Fibroblast of villous mesenchyme (primary cell): ENCODE data around the gene DIAPH2. TPM values are rescaled to one million over a fixed set of nuclear protein-coding genes. Genes with fewer than 3 reads are reported as not detected.

Experiments used
- DNase-seq: peaks from one replicate; pipeline ENCODE4 v3.0.0-alpha.2; 2010; ENCODE audit warnings: low read depth
- H3K4me3 ChIP-seq: 2 replicates; pipeline ENCODE4 v1.5.1; 2011; ENCODE audit warnings: low read depth, mild to moderate bottlenecking, low read length
- CTCF ChIP-seq: IDR thresholded peaks from 2 replicates; pipeline ENCODE4 v1.5.1; 2012; ENCODE audit warnings: low read depth, mild to moderate bottlenecking, low read length; ENCODE audit not compliant: insufficient read depth
- total RNA-seq: library from RNA; depleted of rRNA; stranded (reverse); fragments of >200 nt; gene quantifications from 2 replicates; pipeline ENCODE4 v1.2.3, GENCODE V29; 2012

The DIAPH2 gene
- total RNA-seq, 1 donor, result 15.5 TPM

GRCh38 chrX:96763608-96764007 lies 79.0 kb downstream of the DIAPH2 start:
- no peak for DNase-seq
- no peak for TF ChIP-seq CTCF

GRCh38 chrX:96764864-96765263 lies 80.2 kb downstream of the DIAPH2 start:
- TF ChIP-seq CTCF, result no peak
- no peak overlapping the region for H3K4me3 ChIP-seq
- DNase-seq, result no peak

More at GRCh38 chrX:96763608-96764007, 79.0 kb downstream of the DIAPH2 start:
- no peak overlapping the region for H3K4me3 ChIP-seq

GRCh38 chrX:96770315-96770714 lies 85.7 kb downstream of the DIAPH2 start:
- peak; percentile 17 for DNase-seq
- no peak overlapping the region for H3K4me3 ChIP-seq
- peak; percentile 44 for TF ChIP-seq CTCF

DNA sequence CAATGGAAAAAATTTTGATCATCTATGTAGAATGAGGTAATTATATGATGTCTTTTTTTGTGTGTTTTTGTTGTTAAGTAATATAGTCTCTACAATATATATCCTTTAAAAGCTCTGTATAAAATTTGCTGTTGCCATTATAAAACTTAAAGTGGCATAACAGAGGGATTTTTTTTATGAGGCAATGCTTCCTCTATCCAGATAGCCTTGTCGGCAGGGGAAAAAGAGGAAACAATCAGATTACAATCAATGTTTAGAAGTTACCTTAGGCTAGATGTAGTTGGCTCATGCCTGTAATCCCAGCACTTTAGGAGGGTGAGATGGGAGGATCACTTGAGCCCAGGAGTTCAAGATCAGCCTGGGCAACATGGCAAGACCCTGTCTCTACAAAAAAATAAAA lies 86.8 kb downstream of the DIAPH2 start:
- no peak overlapping the region for H3K4me3 ChIP-seq
- no peak for DNase-seq
- no peak for TF ChIP-seq CTCF

GRCh38 chrX:96774116-96774515 lies 89.5 kb downstream of the DIAPH2 start:
- H3K4me3 ChIP-seq, result no peak overlapping the region
- DNase-seq, result no peak
- no peak for TF ChIP-seq CTCF

DNA sequence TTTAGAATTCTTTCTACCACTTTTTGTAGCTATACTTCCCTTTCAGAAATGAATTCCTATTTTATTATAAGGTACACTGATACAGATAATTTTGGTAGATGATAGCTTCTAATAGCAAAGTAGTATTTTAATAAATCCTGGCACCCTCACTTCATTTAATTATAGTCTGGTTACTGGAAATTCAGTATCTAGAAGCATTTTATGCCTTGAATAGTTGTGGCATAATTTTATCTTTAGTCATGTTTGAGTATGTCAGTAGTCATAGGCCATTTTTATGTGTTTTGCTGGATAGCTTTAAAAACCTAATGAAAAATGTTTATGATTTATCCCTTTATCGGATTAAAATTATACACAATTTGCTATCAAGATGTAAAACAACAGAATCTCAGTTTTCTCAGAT lies 92.3 kb downstream of the DIAPH2 start:
- no peak for TF ChIP-seq CTCF
- peak; percentile 5 for DNase-seq

GRCh38 chrX:96791559-96791958 lies 106.9 kb downstream of the DIAPH2 start:
- no peak overlapping the region for H3K4me3 ChIP-seq
- peak; percentile 5 for DNase-seq
- no peak for TF ChIP-seq CTCF

More for the DNA sequence above, 92.3 kb downstream of the DIAPH2 start:
- no peak overlapping the region for H3K4me3 ChIP-seq
